Middle frontal gyrus (tissue), 1 donor: ENCODE data around the gene ARHGEF38.
"Not testable (repeated sequence)": the region's sequence is repeated elsewhere in the genome, so short reads cannot be mapped to it uniquely, and the experiment has no call there.

Experiments
- DNase-seq: peaks from one replicate; pipeline ENCODE4 v3.0.0-alpha.2; 2015; ENCODE audit warnings: low spot score; ENCODE audit errors: extremely low spot score

ARHGEF38 gene

GRCh38 chr4:105709081-105709450 is 156.6 kb downstream of the ARHGEF38 start:
- no peak for DNase-seq

- DNase-seq = no peak
Observed at GRCh38 chr4:105710012-105710600, 157.7 kb downstream of the ARHGEF38 start.

GRCh38 chr4:105710678-105711077 is 158.3 kb downstream of the ARHGEF38 start:
- DNase-seq = no peak

DNA sequence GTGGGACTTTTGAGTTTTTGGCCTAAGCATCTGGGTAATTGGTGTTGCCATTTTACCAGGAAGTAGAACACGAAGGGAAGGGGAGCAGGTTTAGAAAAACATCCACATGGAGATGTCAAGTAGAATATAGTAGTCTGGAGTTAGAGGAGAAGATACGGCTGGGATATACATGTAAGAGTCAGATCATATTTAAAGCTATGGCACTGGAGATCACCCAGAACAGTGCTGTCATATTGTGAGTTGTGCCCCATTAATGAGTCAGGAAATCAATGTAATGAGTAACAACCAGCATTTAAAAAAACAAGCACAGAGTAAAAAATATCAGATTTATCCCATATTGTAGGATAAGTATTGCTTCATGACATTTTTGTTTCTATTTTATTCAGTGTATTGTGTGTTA is 160.3 kb downstream of the ARHGEF38 start:
- DNase-seq = no peak

- DNase-seq = no peak
Observed at GRCh38 chr4:105714071-105714521, 161.7 kb downstream of the ARHGEF38 start.

DNA sequence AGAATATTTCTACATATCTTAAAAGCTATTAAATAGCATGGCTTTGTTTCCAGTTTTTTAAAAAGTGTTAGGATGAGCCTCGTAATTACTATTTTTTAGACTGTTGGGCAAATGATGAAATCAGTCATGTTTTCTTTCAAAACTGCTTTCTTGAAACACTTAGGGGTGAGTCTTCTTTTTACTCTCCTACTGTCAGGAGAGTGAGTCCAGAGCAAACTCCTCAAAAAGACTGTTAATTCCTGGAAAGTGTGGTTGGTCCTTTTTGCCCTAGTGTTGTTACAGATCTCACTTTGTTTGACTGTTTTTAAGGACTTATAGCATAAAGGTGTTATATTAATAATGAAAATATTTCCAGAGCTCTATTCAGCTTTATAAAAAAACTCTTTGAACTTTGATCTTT is 162.5 kb downstream of the ARHGEF38 start:
- no peak for DNase-seq

DNA sequence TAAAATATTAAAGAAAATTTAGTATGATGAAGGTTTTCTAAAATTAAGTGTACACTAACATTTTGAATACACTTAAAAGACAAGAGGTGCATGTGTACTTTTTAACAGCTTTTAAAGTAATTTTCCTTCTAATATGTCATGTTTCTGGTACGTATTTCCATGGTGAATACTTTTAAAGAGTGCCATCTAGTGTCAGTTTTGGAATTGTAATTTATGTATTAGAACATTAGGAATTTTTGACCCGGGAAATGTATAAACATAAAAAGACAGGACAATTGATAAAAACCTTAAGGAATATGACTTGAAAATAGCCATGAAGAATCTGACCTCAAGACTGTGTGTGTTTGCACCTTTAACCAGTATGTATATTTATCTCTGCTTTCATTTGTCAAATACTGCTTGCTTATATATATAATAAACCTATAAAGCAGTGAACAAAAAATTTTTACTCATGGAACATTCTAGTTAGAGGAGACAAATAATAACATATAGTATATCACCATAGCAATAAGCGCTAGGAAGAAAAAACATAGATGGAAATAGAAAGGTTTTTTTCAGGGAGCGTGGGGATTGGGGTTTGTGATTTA is 163.4 kb downstream of the ARHGEF38 start:
- peak; percentile 29 for DNase-seq

DNA sequence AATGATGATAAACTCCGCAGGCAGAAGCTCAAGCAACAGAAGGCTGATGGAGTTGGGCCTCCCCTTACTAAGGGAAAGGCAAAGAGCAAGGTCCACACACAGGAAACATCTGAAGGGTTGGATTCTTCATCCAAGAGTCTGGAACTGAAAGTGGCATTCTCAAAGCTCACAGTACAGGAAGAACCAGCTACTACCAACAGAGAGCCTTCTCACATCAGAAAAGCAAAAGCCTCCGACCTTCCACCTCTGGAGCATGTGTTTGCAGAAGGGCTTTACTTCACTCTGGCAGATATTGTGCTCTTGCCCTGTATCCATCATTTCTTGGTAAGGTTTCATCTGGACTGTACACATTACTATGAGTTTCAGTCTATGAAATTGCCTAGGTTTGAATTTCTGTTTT is 166.8 kb downstream of the ARHGEF38 start:
- no peak for DNase-seq

- no peak for DNase-seq
Observed at GRCh38 chr4:105725623-105726022, 173.2 kb downstream of the ARHGEF38 start.

DNA sequence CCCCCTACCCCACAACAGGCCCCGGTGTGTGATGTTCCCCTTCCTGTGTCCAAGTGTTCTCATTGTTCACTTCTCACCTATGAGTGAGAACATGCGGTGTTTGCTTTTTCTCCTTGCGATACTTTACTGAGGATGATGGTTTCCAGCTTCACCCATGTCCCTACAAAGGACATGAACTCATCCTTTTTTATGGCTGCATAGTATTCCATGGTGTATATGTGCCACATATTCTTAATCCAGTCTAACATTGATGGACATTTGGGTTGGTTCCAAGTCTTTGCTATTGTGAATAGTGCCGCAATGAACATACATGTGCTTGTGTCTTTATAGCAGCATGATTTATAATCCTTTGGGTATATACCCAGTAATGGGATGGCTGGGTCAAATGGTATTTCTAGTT is 177.5 kb downstream of the ARHGEF38 start:
- not testable (repeated sequence) for DNase-seq
